ENCODE data around the gene JUND.

- no peak for TF ChIP-seq MAX (IDR thresholded peaks at IDR 0.05)
- no peak for TF ChIP-seq GABPA (IDR thresholded peaks at IDR 0.05 in 1 of 2, conservative IDR thresholded peaks at IDR 0.05 in 1 of 2)
- no peak for TF ChIP-seq REST (IDR thresholded peaks at IDR 0.05)
These were observed 45.4 kb upstream of the JUND start for GRCh38 chr19:18326772-18327171.
